Measurements from ENCODE around the gene MAST1.
"Not testable (repeated sequence)": the region's sequence is repeated elsewhere in the genome, so short reads cannot be mapped to it uniquely, and the experiment has no call there.

Gene MAST1

DNA sequence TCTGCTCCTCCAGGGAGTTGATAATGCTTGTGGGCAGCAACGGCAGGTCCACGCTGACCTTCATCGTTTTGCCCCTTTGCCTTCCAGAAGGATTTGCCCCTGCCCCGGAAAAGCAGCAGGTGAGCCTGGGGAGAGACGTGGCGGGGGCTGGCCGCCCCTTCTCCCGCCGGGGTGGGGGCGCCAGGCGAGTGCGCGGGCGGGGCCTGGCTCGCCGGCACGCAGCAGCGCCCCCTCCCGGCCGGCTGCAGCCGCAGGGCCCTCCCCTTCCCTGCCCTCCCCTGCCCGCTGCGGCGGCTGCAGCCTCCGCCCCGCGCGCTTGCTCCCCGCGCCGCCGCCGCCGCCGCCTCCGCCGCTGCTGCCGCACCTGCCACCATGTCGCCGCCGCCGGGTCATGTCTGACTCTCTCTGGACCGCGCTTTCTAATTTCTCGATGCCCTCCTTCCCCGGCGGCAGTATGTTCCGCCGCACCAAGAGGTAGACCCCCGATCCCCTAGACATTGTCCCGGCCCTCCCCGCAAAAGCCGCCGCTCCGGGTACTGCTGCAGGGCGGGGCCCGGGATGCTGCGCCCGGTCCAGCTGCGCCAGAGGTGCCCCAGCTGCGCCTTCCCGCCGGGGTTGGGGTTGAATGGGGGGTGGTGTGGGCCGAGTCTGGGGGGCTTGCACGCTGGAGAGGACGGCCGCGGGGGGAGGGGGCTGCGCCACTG, at the start of gene MAST1:
TSS of gene MAST1 (plus strand) at position 334 of the 704 bp plus-strand sequence. CDS start at position 392, 58 bp downstream.
- DNase-seq (ENCODE audit: low spot score): peak; percentile 78

DNA sequence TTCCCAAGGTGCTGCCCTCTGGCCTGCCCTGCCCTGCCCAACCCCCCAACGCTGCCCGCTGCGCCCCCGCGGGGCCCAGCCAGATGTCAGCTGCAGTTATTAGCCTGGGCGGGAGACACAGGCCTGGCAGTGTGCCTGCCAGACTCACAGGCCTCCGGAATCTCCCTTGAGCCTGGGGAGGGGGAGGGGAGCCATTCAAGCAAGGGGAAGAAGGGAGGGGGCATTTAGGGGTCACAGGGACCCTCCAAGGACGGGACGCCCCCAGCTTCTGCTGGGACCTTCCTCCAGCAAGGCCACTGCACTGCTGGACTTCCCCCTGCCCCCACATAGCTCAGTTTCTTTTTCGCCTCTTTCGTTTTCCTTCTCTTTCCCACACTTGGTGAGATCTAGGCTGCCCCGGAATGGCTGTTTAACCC, 49.6 kb upstream of the MAST1 start:
- peak; percentile 63 for DNase-seq (ENCODE audit: low spot score)

DNA sequence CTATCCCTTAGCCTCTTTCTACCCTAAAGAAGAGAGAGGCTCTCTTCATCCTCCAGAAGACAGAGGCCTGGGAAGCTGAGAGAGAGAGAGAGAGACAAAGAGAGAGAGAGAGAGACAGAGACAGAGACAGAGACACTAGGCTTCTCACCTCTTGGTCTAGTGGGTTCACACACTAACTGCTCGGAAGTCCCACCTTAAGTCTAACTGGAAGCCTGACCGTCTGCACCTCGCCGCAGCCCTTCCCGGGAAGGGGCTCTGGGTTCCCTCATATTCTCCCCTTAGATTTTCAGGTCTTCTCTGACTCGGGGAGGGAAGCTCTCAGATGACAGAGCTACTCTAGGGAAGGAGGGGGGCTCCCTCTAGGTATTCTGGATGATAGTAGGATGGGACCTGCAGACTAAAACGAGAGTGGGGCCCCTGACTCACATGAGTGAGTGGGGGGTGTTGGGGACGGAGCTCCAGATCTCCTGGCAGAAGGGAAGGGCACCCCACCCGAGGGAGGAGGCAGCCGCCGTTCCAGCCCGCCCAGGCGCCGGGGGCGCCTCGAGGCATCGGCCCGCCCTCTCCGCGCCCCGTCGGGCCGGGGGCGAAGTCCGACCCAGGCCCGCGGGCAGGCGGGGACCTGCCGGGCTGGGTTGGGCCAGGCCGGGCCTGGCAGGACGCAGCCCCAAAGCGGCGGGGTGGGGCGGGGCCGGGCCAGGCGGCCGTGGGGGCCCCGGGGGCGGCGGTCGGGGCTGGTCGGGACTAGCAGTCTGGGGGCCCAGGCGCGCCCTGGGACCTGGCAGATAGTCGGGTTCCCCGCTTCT, 49.0 kb upstream of the MAST1 start:
- no peak for DNase-seq (ENCODE audit: low spot score)

DNA sequence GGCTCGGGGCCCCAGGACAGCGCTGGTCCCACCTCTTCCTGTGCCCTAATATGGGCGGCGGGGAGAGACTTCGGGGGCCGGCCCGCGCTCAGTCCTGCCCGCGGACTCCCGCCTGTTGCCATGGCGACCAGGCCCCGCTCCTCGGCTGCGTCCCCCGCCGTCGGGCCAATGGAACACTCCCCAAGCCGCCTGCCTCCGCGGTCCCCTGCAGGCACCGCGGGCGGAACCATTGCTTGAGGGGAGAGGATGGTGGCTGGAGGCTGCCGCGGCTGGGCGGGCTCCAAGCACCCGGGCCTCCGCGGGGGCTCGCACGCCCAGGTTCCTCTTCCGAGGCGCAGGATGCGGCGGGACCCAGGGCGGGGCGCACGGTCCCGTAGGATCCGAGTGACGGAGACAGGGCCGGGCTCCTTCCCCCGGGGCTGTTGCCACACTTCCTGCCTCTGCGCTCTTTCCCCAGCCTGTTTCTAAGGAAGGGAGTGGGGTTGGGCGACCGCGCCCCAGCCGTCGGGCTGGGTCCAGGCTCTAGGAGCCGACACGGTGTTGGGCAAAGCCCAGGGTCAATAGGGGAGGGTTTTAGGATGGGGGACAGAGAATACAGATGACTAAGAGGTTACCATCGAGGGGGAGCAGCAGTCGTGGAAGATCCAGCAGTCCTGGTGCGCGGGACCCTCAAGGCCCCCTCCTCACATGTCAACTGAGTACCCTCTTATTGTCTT, 48.3 kb upstream of the MAST1 start:
- DNase-seq (ENCODE audit: low spot score): peak; percentile 91

GRCh38 chr19:12790628-12791344, 47.5 kb upstream of the MAST1 start:
- DNase-seq (ENCODE audit: low spot score): no peak

DNA sequence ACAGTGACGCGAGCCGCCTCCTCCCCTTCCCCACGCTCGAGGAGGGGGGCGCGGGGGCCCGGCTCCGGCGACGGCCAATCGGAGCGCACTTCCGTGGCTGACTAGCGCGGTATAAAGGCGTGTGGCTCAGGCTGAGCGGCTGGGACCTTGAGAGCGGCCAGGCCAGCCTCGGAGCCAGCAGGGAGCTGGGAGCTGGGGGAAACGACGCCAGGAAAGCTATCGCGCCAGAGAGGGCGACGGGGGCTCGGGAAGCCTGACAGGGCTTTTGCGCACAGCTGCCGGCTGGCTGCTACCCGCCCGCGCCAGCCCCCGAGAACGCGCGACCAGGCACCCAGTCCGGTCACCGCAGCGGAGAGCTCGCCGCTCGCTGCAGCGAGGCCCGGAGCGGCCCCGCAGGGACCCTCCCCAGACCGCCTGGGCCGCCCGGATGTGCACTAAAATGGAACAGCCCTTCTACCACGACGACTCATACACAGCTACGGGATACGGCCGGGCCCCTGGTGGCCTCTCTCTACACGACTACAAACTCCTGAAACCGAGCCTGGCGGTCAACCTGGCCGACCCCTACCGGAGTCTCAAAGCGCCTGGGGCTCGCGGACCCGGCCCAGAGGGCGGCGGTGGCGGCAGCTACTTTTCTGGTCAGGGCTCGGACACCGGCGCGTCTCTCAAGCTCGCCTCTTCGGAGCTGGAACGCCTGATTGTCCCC, 46.8 kb upstream of the MAST1 start, which contains the start of gene JUNB:
TSS of gene JUNB (plus strand) at position 142 of the 706 bp plus-strand sequence. CDS start at position 428, 286 bp downstream.
- peak; percentile 73 for DNase-seq (ENCODE audit: low spot score)

DNA sequence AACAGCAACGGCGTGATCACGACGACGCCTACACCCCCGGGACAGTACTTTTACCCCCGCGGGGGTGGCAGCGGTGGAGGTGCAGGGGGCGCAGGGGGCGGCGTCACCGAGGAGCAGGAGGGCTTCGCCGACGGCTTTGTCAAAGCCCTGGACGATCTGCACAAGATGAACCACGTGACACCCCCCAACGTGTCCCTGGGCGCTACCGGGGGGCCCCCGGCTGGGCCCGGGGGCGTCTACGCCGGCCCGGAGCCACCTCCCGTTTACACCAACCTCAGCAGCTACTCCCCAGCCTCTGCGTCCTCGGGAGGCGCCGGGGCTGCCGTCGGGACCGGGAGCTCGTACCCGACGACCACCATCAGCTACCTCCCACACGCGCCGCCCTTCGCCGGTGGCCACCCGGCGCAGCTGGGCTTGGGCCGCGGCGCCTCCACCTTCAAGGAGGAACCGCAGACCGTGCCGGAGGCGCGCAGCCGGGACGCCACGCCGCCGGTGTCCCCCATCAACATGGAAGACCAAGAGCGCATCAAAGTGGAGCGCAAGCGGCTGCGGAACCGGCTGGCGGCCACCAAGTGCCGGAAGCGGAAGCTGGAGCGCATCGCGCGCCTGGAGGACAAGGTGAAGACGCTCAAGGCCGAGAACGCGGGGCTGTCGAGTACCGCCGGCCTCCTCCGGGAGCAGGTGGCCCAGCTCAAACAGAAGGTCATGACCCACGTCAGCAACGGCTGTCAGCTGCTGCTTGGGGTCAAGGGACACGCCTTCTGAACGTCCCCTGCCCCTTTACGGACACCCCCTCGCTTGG, 46.1 kb upstream of the MAST1 start:
- DNase-seq (ENCODE audit: low spot score): no peak

- no peak for DNase-seq (ENCODE audit: low spot score)
These were observed 45.4 kb upstream of the MAST1 start for GRCh38 chr19:12792853-12793289.

- DNase-seq (ENCODE audit: low spot score): peak; percentile 89
These were observed 44.8 kb upstream of the MAST1 start for GRCh38 chr19:12793290-12794195.

DNA sequence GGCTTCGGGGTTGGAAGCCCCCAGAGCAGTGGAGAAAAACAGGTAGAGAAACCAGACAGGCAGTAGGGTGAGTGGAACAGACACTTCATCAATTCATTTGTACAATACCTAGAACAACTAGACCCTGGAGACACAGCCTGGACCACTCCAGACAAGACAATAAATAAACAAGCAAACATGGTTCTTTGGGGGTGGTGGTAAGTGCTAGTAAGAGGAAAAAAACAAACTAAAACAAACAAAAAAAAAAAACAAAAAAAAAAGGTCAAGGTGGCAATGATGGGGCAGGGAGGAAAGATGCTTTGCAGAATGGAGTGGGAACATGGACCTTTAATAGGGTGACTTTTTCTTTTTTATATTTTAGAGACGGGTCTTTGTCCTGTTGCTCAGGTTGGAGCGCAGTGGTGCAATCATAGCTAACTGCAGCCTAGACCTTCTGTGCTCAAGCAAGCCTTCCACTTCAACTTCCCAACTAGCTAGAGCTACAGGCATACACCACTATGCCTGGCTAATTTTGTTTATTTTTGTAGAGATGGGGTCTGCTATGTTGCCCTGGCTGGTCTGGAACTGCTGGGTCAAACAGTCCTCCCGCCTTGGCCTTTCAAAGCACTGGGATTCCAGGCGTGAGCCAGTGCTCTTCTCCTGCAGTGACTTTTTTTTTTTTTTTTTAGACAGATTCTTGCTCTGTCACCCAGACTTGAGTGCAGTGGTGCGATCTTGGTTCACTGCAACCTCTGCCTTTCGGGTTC, 43.9 kb upstream of the MAST1 start:
- DNase-seq (ENCODE audit: low spot score): no peak

- no peak for DNase-seq (ENCODE audit: low spot score)
These were observed 43.3 kb upstream of the MAST1 start for GRCh38 chr19:12794971-12795381.

- peak; percentile 64 for DNase-seq (ENCODE audit: low spot score)
These were observed 41.9 kb upstream of the MAST1 start for GRCh38 chr19:12796146-12797071.

DNA sequence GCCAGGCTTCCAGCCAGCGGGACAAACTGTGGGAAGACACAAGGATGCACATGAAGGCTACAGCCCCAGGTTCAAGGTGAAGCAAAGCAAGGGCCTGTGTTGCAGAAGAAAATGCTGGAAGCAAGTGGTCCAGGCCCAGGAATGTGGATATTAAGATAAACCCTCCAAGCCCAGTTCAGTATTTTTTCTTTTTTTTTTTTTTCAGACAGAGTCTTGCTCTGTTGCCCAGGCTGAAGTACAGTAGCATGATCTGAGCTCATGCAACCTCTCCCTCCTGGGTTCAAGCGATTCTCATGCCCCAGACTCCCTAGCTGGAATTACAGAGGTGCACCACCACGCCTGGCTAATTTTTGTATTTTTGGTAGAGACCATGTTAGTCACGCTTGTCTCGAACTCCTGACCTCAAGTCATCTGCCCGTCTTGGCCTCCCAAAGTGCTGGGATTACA, 41.2 kb upstream of the MAST1 start:
- DNase-seq (ENCODE audit: low spot score): no peak

- DNase-seq (ENCODE audit: low spot score): not testable (repeated sequence)
These were observed 40.7 kb upstream of the MAST1 start for GRCh38 chr19:12797607-12798006.

DNA sequence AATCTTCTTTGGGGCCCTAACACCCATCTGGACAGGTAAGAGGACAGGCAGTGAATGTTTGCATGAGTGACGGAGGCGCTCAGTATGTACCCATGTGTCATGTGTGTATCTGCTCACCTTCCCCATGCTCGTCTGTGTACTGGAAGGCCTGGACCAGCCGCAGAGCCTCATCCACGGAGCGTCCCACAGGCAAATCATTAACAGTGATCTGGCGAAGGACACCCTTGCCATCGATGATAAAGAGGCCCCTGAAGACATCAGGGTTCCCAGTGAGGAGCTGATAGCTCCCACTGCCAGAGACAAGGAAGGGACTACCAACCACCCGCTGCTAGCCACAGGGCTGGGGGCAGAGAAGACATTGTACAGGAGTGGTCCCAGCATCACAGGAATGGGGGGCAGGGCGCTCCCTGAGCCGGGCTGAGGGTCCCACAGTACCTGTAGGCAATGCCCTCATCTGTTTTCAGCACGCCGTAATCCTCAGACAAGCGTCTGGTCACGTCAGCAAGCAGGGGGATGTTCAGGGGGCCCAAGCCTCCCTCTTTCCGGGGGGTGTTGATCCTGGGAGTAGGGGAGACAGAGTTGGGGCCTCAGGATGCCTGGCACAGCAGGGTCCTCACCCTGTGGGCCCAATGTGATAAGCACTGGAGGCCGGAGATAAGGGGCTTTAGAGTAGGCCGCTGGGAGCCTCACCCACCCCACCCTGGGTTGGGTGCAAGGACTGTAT, 38.4 kb upstream of the MAST1 start:
- no peak for DNase-seq (ENCODE audit: low spot score)

DNA sequence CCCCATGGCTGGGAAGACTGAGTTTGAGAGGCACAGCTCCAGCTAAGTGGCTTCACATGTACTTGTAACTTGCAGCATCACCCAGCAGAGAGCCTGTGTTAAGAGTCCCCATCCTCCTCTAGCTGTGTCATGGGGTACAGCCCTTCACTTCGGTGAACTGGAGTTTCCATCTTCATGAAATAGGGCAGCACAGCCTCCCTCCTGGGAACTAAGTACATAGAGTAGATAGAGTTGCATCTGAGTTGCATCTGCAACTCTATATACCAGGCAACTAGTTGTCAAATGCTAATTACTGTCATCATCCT, 37.9 kb upstream of the MAST1 start:
- DNase-seq (ENCODE audit: low spot score): no peak
